Small intestine (tissue), 7 donors: ENCODE results near the gene TGIF2. TPM values are rescaled to one million over a fixed set of nuclear protein-coding genes. Genes with fewer than 3 reads are reported as not detected.
A peak's percentile ranks its signal among the peaks of the same experiment; 100 is the strongest.
"Not testable (repeated sequence)": the region's sequence is repeated elsewhere in the genome, so short reads cannot be mapped to it uniquely, and the experiment has no call there.

Experiments
- DNase-seq, 2 donors: peaks; one replicate each; pipeline versions ENCODE4 v3.0.0 to v3.0.0-alpha.2; 2013
- FAIRE-seq: peaks from 2 replicates; lab custom pipeline; 2012; peaks lifted over from hg19 to GRCh38; lab: Jason Lieb, UNC
- H3K27ac ChIP-seq, 3 donors: one replicate each; pipeline ENCODE4 v1.5.1; 2013; ENCODE audit warnings: low read length in 2 of 3, mild to moderate bottlenecking in 2 of 3, control low read depth in 1 of 3, inconsistent platforms in 1 of 3, low read depth in 1 of 3, moderate library complexity in 1 of 3
- H3K27me3 ChIP-seq, 3 donors: one replicate each; pipeline ENCODE4 v1.6.1; 2013; ENCODE audit warnings: low read length in 3 of 3, inconsistent platforms in 1 of 3; ENCODE audit not compliant: control insufficient read depth in 3 of 3, insufficient read depth in 3 of 3
- H3K36me3 ChIP-seq, 3 donors: one replicate each; pipeline ENCODE4 v1.6.1; 2013; ENCODE audit warnings: low read length in 3 of 3, inconsistent platforms in 1 of 3, low read depth in 1 of 3, mild to moderate bottlenecking in 1 of 3, moderate library complexity in 1 of 3; ENCODE audit not compliant: control insufficient read depth in 3 of 3, insufficient read depth in 2 of 3
- H3K4me1 ChIP-seq, 3 donors: one replicate each; pipeline ENCODE4 v1.6.1; 2013; ENCODE audit warnings: low read length in 2 of 3, inconsistent platforms in 1 of 3, low read depth in 1 of 3, mild to moderate bottlenecking in 1 of 3, moderate library complexity in 1 of 3; ENCODE audit not compliant: control insufficient read depth in 3 of 3, insufficient read depth in 2 of 3
- H3K4me3 ChIP-seq, 3 donors: one replicate each; pipeline ENCODE4 v1.5.1; 2013; ENCODE audit warnings: low read length in 3 of 3, control low read depth in 1 of 3, inconsistent platforms in 1 of 3, low read depth in 1 of 3, mild to moderate bottlenecking in 1 of 3, moderate library complexity in 1 of 3
- H3K9me3 ChIP-seq, 2 donors: one replicate each; pipeline ENCODE4 v1.6.1; 2013; ENCODE audit warnings: low read depth in 1 of 2, low read length in 1 of 2; ENCODE audit not compliant: control insufficient read depth in 2 of 2, insufficient read depth in 1 of 2
- WGBS, 3 donors: extraction: QIAGEN DNeasy Blood & Tissue Kit; methylation state at CpG; one replicate each; pipeline ENCODE4 v1.1.7; 2013; 5-methylcytosine and 5-hydroxymethylcytosine counted together
- polyA plus RNA-seq, 4 donors: library from polyadenylated mRNA; stranded (reverse) in 3 of 4; unstranded in 1 of 4; fragments of 200-250 nt in 3 of 4; fragments of 120-200 nt in 1 of 4; gene quantifications; one replicate each; pipeline versions ENCODE4 v1.2.1 to v1.2.3, GENCODE V29; 2013
- donor health status: healthy with polysubstance abuse.
- donor health status: control.
- donor health status: control.
- donor health status: Bipolar disorder and iron deficiency.
- donor health status: healthy.

The TGIF2 gene
- polyA plus RNA-seq, 4 donors: 0.45 to 46.9 (median 5.5) TPM

GRCh38 chr20:36628076-36628475, 54.7 kb downstream of the TGIF2 start:
- FAIRE-seq (no peak), DNase-seq (peak in 1 of 2 donors; percentile 22)
- Histone ChIP-seq H3K36me3 (peaks cover 0 to 3% (median 0%) of the 10 kb centered on the region in 3 donors), H3K4me3 (no peak overlapping the region), H3K27me3 (no peaks in the 10 kb centered on the region), H3K27ac (peak overlapping the region in 1 of 3 donors; percentile 46), H3K9me3 (no peaks in the 10 kb centered on the region), H3K4me1 (peaks cover 0 to 4% (median 0%) of the 10 kb centered on the region in 3 donors)
- WGBS, 3 donors: 79 to 88% (median 87%) methylated on average over 7 of the region's 7 CpGs

- no peak for FAIRE-seq
- Histone ChIP-seq H3K27ac (peak overlapping the region in 1 of 3 donors; percentile 80), H3K4me1 (no peaks in the 10 kb centered on the region)
Measured at GRCh38 chr20:36629719-36630681, 56.6 kb downstream of the TGIF2 start.

GRCh38 chr20:36631646-36632045, 58.2 kb downstream of the TGIF2 start:
- 91 to 98% (median 93%) methylated on average over 6 of the region's 6 CpGs for WGBS, 3 donors
- Histone ChIP-seq H3K9me3 (no peaks in the 10 kb centered on the region), H3K27me3 (no peaks in the 10 kb centered on the region), H3K4me3 (no peak overlapping the region), H3K27ac (no peak overlapping the region), H3K36me3 (peaks cover 0 to 3% (median 0%) of the 10 kb centered on the region in 3 donors), H3K4me1 (no peaks in the 10 kb centered on the region)
- FAIRE-seq (no peak), DNase-seq (no peak)

More at GRCh38 chr20:36629719-36630681, 56.6 kb downstream of the TGIF2 start:
- peak in 1 of 2 donors; percentile 37 for DNase-seq
- Histone ChIP-seq H3K9me3 (no peaks in the 10 kb centered on the region), H3K36me3 (peaks cover 0 to 3% (median 0%) of the 10 kb centered on the region in 3 donors), H3K4me3 (no peak overlapping the region), H3K27me3 (no peaks in the 10 kb centered on the region)
- WGBS, 3 donors: 69 to 80% (median 75%) methylated on average over 15 of the region's 15 CpGs

- no peak overlapping the region for H3K4me3 ChIP-seq
- no peak for FAIRE-seq
- DNase-seq: no peak
- H3K9me3 ChIP-seq: no peaks in the 10 kb centered on the region
- 76 to 82% (median 81%) methylated on average over 3 of the region's 3 CpGs for WGBS, 3 donors
- H3K27me3 ChIP-seq: no peaks in the 10 kb centered on the region
- H3K36me3 ChIP-seq: peaks cover 0 to 1% (median 0%) of the 10 kb centered on the region in 3 donors
- H3K4me1 ChIP-seq: no peaks in the 10 kb centered on the region
- no peak overlapping the region for H3K27ac ChIP-seq
Measured at GRCh38 chr20:36632147-36632486, 58.7 kb downstream of the TGIF2 start.

GRCh38 chr20:36632487-36633284, 59.3 kb downstream of the TGIF2 start:
- no peaks in the 10 kb centered on the region for H3K27me3 ChIP-seq
- FAIRE-seq (no peak), DNase-seq (peak in 1 of 2 donors; percentile 32)
- no peak overlapping the region for H3K27ac ChIP-seq
- WGBS, 3 donors: 85 to 90% (median 86%) methylated on average over 12 to 14 of the region's 14 CpGs
- no peaks in the 10 kb centered on the region for H3K36me3 ChIP-seq
- no peaks in the 10 kb centered on the region for H3K4me1 ChIP-seq
- no peak overlapping the region for H3K4me3 ChIP-seq
- no peaks in the 10 kb centered on the region for H3K9me3 ChIP-seq

GRCh38 chr20:36633285-36633772, 59.9 kb downstream of the TGIF2 start:
- H3K27ac ChIP-seq: no peak overlapping the region
- FAIRE-seq (no peak), DNase-seq (no peak)
- WGBS, 3 donors: 81 to 86% (median 82%) methylated on average over 8 to 9 of the region's 9 CpGs
- H3K36me3 ChIP-seq: no peaks in the 10 kb centered on the region
- no peaks in the 10 kb centered on the region for H3K9me3 ChIP-seq
- no peaks in the 10 kb centered on the region for H3K27me3 ChIP-seq
- H3K4me3 ChIP-seq: no peak overlapping the region
- H3K4me1 ChIP-seq: no peaks in the 10 kb centered on the region

- Histone ChIP-seq H3K9me3 (no peaks in the 10 kb centered on the region), H3K27me3 (no peaks in the 10 kb centered on the region), H3K4me3 (no peak overlapping the region), H3K27ac (no peak overlapping the region), H3K36me3 (no peaks in the 10 kb centered on the region), H3K4me1 (no peaks in the 10 kb centered on the region)
- FAIRE-seq (no peak), DNase-seq (no peak)
- WGBS, 3 donors: 92 to 97% (median 95%) methylated on average over 11 of the region's 11 CpGs
Measured at GRCh38 chr20:36634342-36634741, 60.9 kb downstream of the TGIF2 start.

- WGBS, 3 donors: 92 to 98% (median 93%) methylated on average over 12 of the region's 12 CpGs
- H3K4me1 ChIP-seq, H3K36me3 ChIP-seq, H3K27ac ChIP-seq, H3K27me3 ChIP-seq, FAIRE-seq, H3K4me3 ChIP-seq, H3K9me3 ChIP-seq, DNase-seq: not testable (repeated sequence)
Measured at GRCh38 chr20:36638876-36639400, 65.5 kb downstream of the TGIF2 start.
